Measurements from ENCODE around the gene DGCR8. TPM values are rescaled to one million over a fixed set of nuclear protein-coding genes. Genes with fewer than 3 reads are reported as not detected.

The DGCR8 gene
- polyA plus RNA-seq, 4 donors, result 39.2 to 48.4 (median 40.9) TPM

DNA sequence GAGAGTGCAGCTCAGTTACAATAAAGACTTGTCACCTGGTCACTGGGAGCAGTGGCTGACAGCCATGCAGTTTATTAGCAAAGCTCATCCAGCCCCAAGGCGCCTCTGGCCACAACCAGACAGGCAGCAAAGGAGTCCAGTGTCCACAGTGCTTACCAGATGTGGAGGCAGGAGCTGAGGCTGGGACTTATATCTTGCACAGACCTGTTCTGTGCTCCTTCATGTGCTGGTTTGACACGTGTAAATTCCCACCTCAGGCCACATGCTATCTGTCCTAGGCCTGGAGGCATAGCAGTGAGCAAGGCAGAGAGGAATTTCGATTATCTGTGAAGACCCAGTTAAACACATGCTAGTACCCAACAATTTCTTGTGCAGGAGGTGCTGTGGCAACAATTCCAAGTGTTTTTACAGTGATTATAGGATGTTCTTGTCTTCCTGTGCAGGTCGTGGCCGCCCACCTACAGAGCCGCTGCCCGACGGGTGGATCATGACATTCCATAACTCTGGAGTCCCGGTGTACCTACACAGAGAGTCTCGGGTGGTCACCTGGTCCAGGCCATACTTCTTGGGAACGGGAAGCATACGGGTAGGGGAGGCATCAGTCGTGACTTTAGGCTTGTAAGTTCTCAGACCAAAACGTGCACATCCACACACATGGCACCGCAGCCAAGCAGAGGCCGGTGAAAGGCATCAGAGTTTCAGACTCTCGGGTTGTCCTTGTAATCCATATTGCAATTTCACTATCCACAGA lies 9.4 kb downstream of the DGCR8 start:
- no peak for DNase-seq (ENCODE audit: low read depth in 4 of 4, low spot score in 3 of 4)

DNA sequence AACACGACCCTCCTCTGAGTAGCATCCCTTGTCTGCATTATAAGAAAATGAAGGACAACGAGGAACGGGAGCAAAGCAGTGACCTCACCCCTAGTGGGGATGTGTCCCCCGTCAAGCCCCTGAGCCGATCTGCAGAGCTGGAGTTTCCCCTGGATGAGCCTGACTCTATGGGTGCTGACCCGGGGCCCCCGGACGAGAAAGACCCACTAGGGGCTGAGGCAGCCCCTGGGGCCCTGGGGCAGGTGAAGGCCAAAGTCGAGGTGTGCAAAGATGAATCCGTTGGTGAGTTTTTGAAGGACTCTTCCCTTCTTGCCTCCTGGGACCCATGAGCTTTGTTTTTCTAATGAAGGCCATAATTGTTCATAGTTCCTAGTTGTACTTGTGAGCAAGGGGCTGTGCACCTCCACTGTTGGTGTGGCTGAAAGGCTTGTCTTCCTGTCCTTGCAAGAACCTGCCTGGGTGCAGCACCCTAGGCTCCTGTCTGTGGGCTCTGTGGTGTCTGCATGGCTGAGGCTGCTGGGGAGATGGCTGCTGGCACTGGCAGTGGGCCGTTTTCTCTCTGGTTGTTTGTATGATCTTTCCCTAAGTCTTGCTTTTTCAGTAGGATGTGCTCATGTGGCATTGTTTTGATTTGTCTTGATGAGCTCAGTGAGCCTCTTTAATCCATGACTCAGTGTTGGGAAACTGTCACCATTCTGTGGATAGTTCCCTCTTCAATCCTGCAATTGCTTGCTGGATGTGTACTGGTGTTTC lies 10.1 kb downstream of the DGCR8 start:
- DNase-seq (ENCODE audit: low read depth in 4 of 4, low spot score in 3 of 4), result no peak

GRCh38 chr22:20090730-20091240 lies 10.7 kb downstream of the DGCR8 start:
- DNase-seq (ENCODE audit: low read depth in 4 of 4, low spot score in 3 of 4), result no peak

GRCh38 chr22:20091690-20092476 lies 11.8 kb downstream of the DGCR8 start:
- DNase-seq (ENCODE audit: low read depth in 4 of 4, low spot score in 3 of 4), result no peak

GRCh38 chr22:20092477-20092854 lies 12.4 kb downstream of the DGCR8 start:
- no peak for DNase-seq (ENCODE audit: low read depth in 4 of 4, low spot score in 3 of 4)

GRCh38 chr22:20093418-20094196 lies 13.6 kb downstream of the DGCR8 start:
- DNase-seq (ENCODE audit: low read depth in 4 of 4, low spot score in 3 of 4), result no peak

DNA sequence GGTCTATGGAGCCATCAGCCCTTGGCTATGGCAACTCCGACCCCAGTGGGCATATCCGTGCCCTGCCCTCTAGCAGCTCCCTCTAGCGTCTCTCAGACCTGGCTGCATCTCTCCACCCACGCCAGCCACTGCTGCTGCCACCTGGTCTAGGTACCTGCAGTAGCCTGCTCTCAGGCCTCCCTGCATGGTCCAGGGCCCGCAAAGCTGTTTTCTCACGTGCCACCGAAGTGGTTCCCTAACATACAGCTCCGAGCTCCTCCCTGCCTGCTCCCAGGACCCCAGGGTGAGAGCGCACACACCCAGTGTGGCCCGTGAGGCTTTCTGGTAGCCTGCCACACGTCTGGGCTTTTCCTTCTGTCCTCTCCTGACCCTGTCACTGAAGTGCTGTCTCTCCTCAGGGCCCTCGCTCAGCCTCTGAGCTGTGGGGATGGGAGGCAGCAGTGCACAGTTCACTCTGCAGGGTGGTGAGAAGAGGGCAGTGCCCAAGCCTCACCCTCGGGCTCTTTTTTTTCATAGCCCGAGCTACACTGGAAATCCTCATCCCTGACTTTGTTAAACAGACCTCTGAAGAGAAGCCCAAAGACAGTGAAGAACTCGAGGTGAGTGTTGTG lies 14.3 kb downstream of the DGCR8 start:
- no peak for DNase-seq (ENCODE audit: low read depth in 4 of 4, low spot score in 3 of 4)

GRCh38 chr22:20095521-20095920 lies 15.5 kb downstream of the DGCR8 start:
- no peak for DNase-seq (ENCODE audit: low read depth in 4 of 4, low spot score in 3 of 4)

GRCh38 chr22:20096574-20097420 lies 16.8 kb downstream of the DGCR8 start:
- DNase-seq (ENCODE audit: low read depth in 4 of 4, low spot score in 3 of 4), result no peak

DNA sequence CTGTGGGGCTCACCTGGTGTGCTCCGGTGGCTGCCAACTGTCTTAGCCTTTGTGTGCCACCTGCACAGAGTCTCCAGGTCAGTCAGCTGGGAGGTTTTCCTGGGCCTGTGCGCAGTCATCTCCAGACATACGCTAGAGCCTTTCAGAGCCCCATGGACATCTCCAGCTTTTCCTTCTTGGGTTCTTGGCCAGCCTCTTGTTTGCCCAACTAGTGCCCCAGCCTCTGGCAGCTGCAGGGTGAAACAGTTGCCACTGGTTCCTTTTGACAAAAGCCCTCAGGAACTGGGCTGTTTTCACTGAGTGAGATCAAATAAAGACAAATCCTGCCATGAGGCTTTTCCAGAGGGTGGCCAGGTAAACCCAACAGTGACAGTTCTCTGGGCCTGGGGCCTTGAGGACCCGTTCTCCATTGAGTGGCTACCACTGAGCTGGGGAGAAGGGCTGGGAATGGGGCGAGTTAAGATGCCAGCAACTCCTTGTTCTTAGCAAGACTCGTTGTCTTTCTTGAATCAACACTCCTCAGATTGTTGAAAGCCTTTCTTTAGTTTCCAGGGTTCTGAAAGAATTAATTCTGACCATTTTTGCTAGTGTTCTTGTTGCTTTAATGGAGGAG lies 19.2 kb downstream of the DGCR8 start:
- DNase-seq (ENCODE audit: low read depth in 4 of 4, low spot score in 3 of 4), result no peak

GRCh38 chr22:20101638-20102037 lies 21.6 kb downstream of the DGCR8 start:
- DNase-seq (ENCODE audit: low read depth in 4 of 4, low spot score in 3 of 4), result no peak

DNA sequence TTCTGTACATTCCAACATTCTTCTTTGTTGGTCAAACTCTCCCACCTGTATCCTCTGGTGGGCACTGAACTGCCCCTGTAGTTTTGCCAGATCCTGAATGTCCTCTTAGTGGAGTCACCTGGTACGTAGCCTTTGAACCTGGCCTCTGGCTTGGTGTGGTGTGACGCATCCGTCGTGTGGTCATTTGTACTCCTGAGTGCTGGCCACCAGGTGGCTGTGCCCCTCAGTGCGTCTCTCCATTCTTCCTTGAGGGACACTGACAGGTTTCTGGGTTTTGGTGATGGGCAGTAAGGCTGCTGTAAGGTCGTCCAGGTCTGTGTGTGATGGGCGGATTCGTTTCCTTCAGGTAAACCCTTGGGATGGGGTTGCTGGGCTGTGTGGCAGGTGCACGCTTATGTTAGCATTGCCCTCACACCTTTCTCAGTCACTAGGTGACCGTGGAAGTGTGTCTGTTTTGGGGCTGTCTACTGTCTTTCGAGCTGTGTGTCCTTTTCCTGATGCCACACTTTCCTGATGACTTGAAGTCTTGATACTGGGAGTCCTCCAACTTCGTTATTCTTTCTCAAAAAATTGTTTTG lies 22.3 kb downstream of the DGCR8 start:
- no peak for DNase-seq (ENCODE audit: low read depth in 4 of 4, low spot score in 3 of 4)

GRCh38 chr22:20105456-20106204 lies 25.6 kb downstream of the DGCR8 start:
- DNase-seq (ENCODE audit: low read depth in 4 of 4, low spot score in 3 of 4), result no peak

- DNase-seq (ENCODE audit: low read depth in 4 of 4, low spot score in 3 of 4), result no peak
Measured at GRCh38 chr22:20106205-20106848, 26.3 kb downstream of the DGCR8 start.

- DNase-seq (ENCODE audit: low read depth in 4 of 4, low spot score in 3 of 4), result no peak
Measured at GRCh38 chr22:20106849-20107237, 26.8 kb downstream of the DGCR8 start.

DNA sequence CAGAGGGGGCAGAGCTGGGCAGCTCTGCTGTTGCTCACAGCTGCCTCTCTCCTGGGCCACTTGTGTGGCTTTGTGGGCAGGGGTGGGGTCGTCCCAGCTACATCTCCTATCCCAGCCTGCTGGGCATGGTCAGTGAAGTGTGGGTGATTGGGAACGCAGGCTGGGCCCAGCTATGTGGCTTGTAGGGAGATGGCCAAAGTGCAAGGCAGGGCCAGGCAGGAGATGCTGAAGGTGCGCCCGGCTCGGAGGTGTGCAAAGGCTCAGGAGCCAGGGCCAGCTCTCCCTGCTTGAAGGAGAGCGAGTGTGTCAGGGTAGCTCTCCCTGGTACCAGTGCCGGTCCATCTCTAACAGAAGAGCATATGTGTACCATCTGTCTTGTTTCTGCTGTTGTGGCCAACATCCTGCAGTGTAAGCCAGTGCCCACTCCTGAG lies 27.4 kb downstream of the DGCR8 start:
- DNase-seq (ENCODE audit: low read depth in 4 of 4, low spot score in 3 of 4), result no peak

Measured in right renal pelvis (tissue), 4 donors.